Fibroblast of lung (primary cell): ENCODE data around the gene AGO1. TPM values are rescaled to one million over a fixed set of nuclear protein-coding genes. Genes with fewer than 3 reads are reported as not detected.

ENCODE experiments used
- DNase-seq, 2 donors: peaks; one replicate each; pipeline versions ENCODE4 v3.0.0 to v3.0.0-alpha.2; 2010; ENCODE audit warnings: low read depth in 2 of 2
- H2AFZ ChIP-seq: 2 replicates; pipeline ENCODE4 v1.5.1; 2012; ENCODE audit warnings: low read length, control low read depth, inconsistent platforms
- H3K27ac ChIP-seq: 2 replicates; pipeline ENCODE4 v1.5.1; 2011; ENCODE audit warnings: low read length, control low read depth; ENCODE audit not compliant: insufficient read depth
- H3K27me3 ChIP-seq: 2 replicates; pipeline ENCODE4 v1.5.1; 2011; ENCODE audit warnings: mild to moderate bottlenecking, low read length; ENCODE audit not compliant: control insufficient read depth, insufficient read depth
- H3K36me3 ChIP-seq: 2 replicates; pipeline ENCODE4 v1.5.1; 2011; ENCODE audit warnings: low read length; ENCODE audit not compliant: control insufficient read depth, insufficient read depth
- H3K4me1 ChIP-seq: 2 replicates; pipeline ENCODE4 v1.5.1; 2011; ENCODE audit warnings: low read length; ENCODE audit not compliant: control insufficient read depth, insufficient read depth; ENCODE audit errors: extremely low read depth
- H3K4me2 ChIP-seq: 2 replicates; pipeline ENCODE4 v1.5.1; 2011; ENCODE audit warnings: low read length, control low read depth; ENCODE audit not compliant: insufficient read depth; ENCODE audit errors: extremely low read depth
- H3K4me3 ChIP-seq, 4 experiments: fragments of 200-600 bp in 1 of 4; sonication (generic) in 1 of 4; replicated peaks in 1 of 4; 2 replicates each; pipeline ENCODE4 v1.5.1; 2011 to 2016; ENCODE audit warnings: low read length in 4 of 4, low read depth in 3 of 4, mild to moderate bottlenecking in 3 of 4, control low read depth in 2 of 4, inconsistent platforms in 1 of 4, mixed read lengths in 1 of 4; ENCODE audit not compliant: insufficient read depth in 1 of 4; ENCODE audit errors: control extremely low read depth in 1 of 4
- H3K79me2 ChIP-seq: 2 replicates; pipeline ENCODE4 v1.5.1; 2012; ENCODE audit warnings: mild to moderate bottlenecking, low read length, inconsistent platforms; ENCODE audit not compliant: control insufficient read depth, insufficient read depth
- H3K9ac ChIP-seq: 2 replicates; pipeline ENCODE4 v1.5.1; 2011; ENCODE audit warnings: mild to moderate bottlenecking, low read length, control low read depth; ENCODE audit not compliant: insufficient read depth
- H3K9me3 ChIP-seq: 2 replicates; pipeline ENCODE4 v1.5.1; 2012; ENCODE audit warnings: low read depth, low read length; ENCODE audit not compliant: control insufficient read depth, insufficient read depth
- H4K20me1 ChIP-seq: 2 replicates; pipeline ENCODE4 v1.5.1; 2011; ENCODE audit warnings: low read length; ENCODE audit not compliant: control insufficient read depth, insufficient read depth; ENCODE audit errors: extremely low read depth
- CTCF ChIP-seq, 2 donors: IDR thresholded peaks in 1 of 2; conservative IDR thresholded peaks in 1 of 2; 1 replicate in 1 of 2; 2 replicates in 1 of 2; pipeline ENCODE4 v1.5.1; 2011 to 2012; ENCODE audit warnings: low read length in 2 of 2, control low read depth in 1 of 2, inconsistent platforms in 1 of 2, low read depth in 1 of 2, mild to moderate bottlenecking in 1 of 2
- EZH2 ChIP-seq: IDR thresholded peaks from 2 replicates; pipeline ENCODE4 v1.5.1; 2012; ENCODE audit warnings: low read length, control low read depth, mild to moderate bottlenecking; ENCODE audit errors: missing control alignments
- polyA plus RNA-seq, 2 donors: library from polyadenylated mRNA; depleted of rRNA in 1 of 2; stranded (reverse) in 1 of 2; unstranded in 1 of 2; fragments of >200 nt; gene quantifications; 2 replicates each; pipeline ENCODE4 v1.2.1, GENCODE V29; 2011 to 2012; ENCODE audit warnings: missing spikeins in 1 of 2
- total RNA-seq: library from RNA; depleted of rRNA; stranded (reverse); fragments of >200 nt; gene quantifications from 2 replicates; pipeline ENCODE4 v1.2.1, GENCODE V29; 2014

AGO1 gene
- total and polyA plus RNA-seq, 2 donors (not counting 1 experiment from before 2014, with no cell fraction given) = 7.6 to 12.8 TPM

GRCh38 chr1:35852241-35852640 lies 30.8 kb upstream of the AGO1 start:
- Histone ChIP-seq H3K4me1 (no peaks in the 10 kb centered on the region), H3K27me3 (no peaks in the 10 kb centered on the region), H3K36me3 (peaks cover 3% of the 10 kb centered on the region), H3K27ac (no peak overlapping the region), H3K9ac (no peak overlapping the region), H4K20me1 (peaks cover 2% of the 10 kb centered on the region), H2AFZ (no peak overlapping the region), H3K4me2 (no peak overlapping the region), H3K4me3 (no peak overlapping the region), H3K79me2 (no peaks in the 10 kb centered on the region), H3K9me3 (no peaks in the 10 kb centered on the region)
- DNase-seq = no peak
- TF ChIP-seq EZH2 (no peak), CTCF (conservative IDR thresholded peaks at IDR 0.05 in 1 of 2, IDR thresholded peaks at IDR 0.05 in 1 of 2; ENCODE audit: low read depth in 1 of 2, low read length in 2 of 2) (no peak)

DNA sequence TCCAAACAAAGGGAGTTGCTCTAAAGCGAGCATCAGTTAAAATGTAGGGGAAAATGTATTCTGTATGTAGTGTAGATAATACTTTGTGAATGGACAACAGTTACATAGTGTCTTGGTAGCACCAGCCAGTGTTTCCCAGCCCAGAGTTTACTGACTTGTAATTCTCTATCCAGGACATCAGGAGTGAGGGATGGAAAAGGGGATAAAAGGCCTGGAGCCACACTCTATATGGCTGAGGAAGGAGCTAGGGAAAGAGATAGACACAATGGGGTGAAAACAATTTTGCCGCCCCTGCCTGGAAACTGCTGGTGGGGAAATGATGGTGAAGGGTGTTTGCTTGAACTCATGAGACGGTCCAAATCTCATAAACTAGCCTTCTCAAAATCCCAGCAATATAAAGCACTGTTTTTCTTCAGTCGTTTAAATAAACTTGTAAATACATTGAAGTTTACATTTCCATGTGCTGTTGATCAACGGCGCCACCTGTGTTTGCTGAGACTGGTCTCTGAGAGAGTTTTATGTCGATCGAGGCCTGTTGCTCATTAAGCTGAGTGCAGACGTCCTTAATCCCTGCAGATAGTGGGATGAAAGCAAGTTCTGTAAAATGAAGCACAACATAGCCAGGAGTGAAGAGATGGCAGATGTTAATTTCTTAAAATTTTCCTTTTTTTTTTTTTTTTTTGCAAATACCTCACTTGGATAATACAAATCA lies 27.9 kb upstream of the AGO1 start:
- H3K36me3 ChIP-seq = peaks cover 3% of the 10 kb centered on the region
- H4K20me1 ChIP-seq = peaks cover 2% of the 10 kb centered on the region
- H3K4me1 ChIP-seq = no peaks in the 10 kb centered on the region
- no peaks in the 10 kb centered on the region for H3K27me3 ChIP-seq
- H3K27ac ChIP-seq = no peak overlapping the region
- no peak overlapping the region for H3K4me2 ChIP-seq
- no peak overlapping the region for H3K9ac ChIP-seq
- H3K4me3 ChIP-seq = no peak overlapping the region
- H2AFZ ChIP-seq = no peak overlapping the region
- no peaks in the 10 kb centered on the region for H3K79me2 ChIP-seq
- H3K9me3 ChIP-seq = no peaks in the 10 kb centered on the region
- TF ChIP-seq CTCF (conservative IDR thresholded peaks at IDR 0.05 in 1 of 2, IDR thresholded peaks at IDR 0.05 in 1 of 2; ENCODE audit: low read depth in 1 of 2, low read length in 2 of 2) = no peak
- no peak for TF ChIP-seq EZH2
- no peak for DNase-seq

DNA sequence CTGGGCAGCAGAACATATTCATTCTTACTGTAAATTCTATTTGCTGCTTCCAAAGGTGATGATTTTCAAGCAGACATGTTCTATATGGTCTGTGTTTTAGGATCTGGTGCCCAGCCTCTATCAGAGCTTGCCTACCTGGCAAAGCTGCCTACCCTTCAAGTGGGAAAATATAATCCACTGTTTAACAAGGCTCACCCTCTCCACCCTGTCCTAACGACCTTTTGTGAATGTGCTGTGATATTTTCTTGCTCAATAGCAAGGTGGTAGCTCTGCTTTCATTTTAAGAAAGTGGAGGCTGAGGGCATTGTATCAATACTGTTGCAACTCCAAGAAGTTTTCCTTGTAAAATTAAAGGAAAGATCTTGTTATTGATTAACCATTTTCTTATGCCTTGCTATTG lies 26.0 kb upstream of the AGO1 start:
- H3K4me1 ChIP-seq = no peaks in the 10 kb centered on the region
- H3K4me2 ChIP-seq = no peak overlapping the region
- no peaks in the 10 kb centered on the region for H3K9me3 ChIP-seq
- no peak overlapping the region for H3K27ac ChIP-seq
- no peak overlapping the region for H3K4me3 ChIP-seq
- no peak overlapping the region for H3K9ac ChIP-seq
- TF ChIP-seq EZH2 (no peak), CTCF (conservative IDR thresholded peaks at IDR 0.05 in 1 of 2, IDR thresholded peaks at IDR 0.05 in 1 of 2; ENCODE audit: low read depth in 1 of 2, low read length in 2 of 2) (no peak)
- no peaks in the 10 kb centered on the region for H4K20me1 ChIP-seq
- no peaks in the 10 kb centered on the region for H3K27me3 ChIP-seq
- no peak overlapping the region for H2AFZ ChIP-seq
- H3K79me2 ChIP-seq = no peaks in the 10 kb centered on the region
- H3K36me3 ChIP-seq = peaks cover 3% of the 10 kb centered on the region
- DNase-seq = no peak
